Trophoblast cell (in vitro differentiated cells and primary cell): ENCODE measurements around the gene RBM33.

ENCODE experiments used
- DNase-seq, 2 donors: peaks; one replicate each; pipeline ENCODE4 v3.0.0-alpha.2; 2016
- H2AFZ ChIP-seq: 2 replicates; pipeline ENCODE4 v1.6.1; 2013; ENCODE audit warnings: low read length, moderate library complexity, mild to moderate bottlenecking; ENCODE audit not compliant: insufficient read depth, poor library complexity
- H2AK5ac ChIP-seq: 2 replicates; pipeline ENCODE4 v1.6.1; 2013; ENCODE audit warnings: mild to moderate bottlenecking, low read length
- H2BK120ac ChIP-seq: 2 replicates; pipeline ENCODE4 v1.6.1; 2013; ENCODE audit warnings: low read length, mild to moderate bottlenecking, moderate library complexity; ENCODE audit not compliant: insufficient read depth, poor library complexity
- H2BK12ac ChIP-seq: 2 replicates; pipeline ENCODE4 v1.6.1; 2013; ENCODE audit warnings: mild to moderate bottlenecking, low read length, moderate library complexity
- H2BK5ac ChIP-seq: 2 replicates; pipeline ENCODE4 v1.6.1; 2013; ENCODE audit warnings: low read length, low read depth, moderate library complexity, mild to moderate bottlenecking; ENCODE audit not compliant: poor library complexity
- H3K14ac ChIP-seq: 2 replicates; pipeline ENCODE4 v1.6.1; 2013; ENCODE audit warnings: mild to moderate bottlenecking, low read length
- H3K18ac ChIP-seq: 2 replicates; pipeline ENCODE4 v1.6.1; 2013; ENCODE audit warnings: mild to moderate bottlenecking, low read length
- H3K23ac ChIP-seq: 2 replicates; pipeline ENCODE4 v1.6.1; 2013; ENCODE audit warnings: low read length
- H3K27ac ChIP-seq: 2 replicates; pipeline ENCODE4 v1.5.1; 2013; ENCODE audit warnings: low read depth, mild to moderate bottlenecking, inconsistent platforms, low read length, moderate library complexity
- H3K27me3 ChIP-seq: 2 replicates; pipeline ENCODE4 v1.6.1; 2013; ENCODE audit warnings: inconsistent platforms, mild to moderate bottlenecking, low read length, moderate library complexity; ENCODE audit not compliant: insufficient read depth
- H3K36me3 ChIP-seq, 2 experiments: 1 replicate in 1 of 2; 2 replicates in 1 of 2; pipeline ENCODE4 v1.6.1; 2013; ENCODE audit warnings: low read length in 2 of 2, mild to moderate bottlenecking in 2 of 2, moderate library complexity in 1 of 2; ENCODE audit not compliant: insufficient read depth in 2 of 2, control insufficient read depth in 1 of 2
- H3K4ac ChIP-seq: 2 replicates; pipeline ENCODE4 v1.6.1; 2013; ENCODE audit warnings: low read depth, mild to moderate bottlenecking, low read length, moderate library complexity
- H3K4me1 ChIP-seq, 2 experiments: 1 replicate in 1 of 2; 2 replicates in 1 of 2; pipeline ENCODE4 v1.6.1; 2013; ENCODE audit warnings: low read length in 2 of 2, mild to moderate bottlenecking in 2 of 2, moderate library complexity in 1 of 2; ENCODE audit not compliant: insufficient read depth in 2 of 2, control insufficient read depth in 1 of 2
- H3K4me2 ChIP-seq: 2 replicates; pipeline ENCODE4 v1.6.1; 2013; ENCODE audit warnings: inconsistent platforms, mild to moderate bottlenecking, low read length, moderate library complexity
- H3K4me3 ChIP-seq: 2 replicates; pipeline ENCODE4 v1.5.1; 2013; ENCODE audit warnings: mild to moderate bottlenecking, low read depth, low read length, inconsistent platforms
- H3K79me1 ChIP-seq: one replicate; pipeline ENCODE4 v1.6.1; 2013; ENCODE audit warnings: low read length
- H3K79me2 ChIP-seq: 2 replicates; pipeline ENCODE4 v1.6.1; 2013; ENCODE audit warnings: low read length, mild to moderate bottlenecking; ENCODE audit not compliant: control insufficient read depth, insufficient read depth, poor library complexity
- H3K9ac ChIP-seq: 2 replicates; pipeline ENCODE4 v1.6.1; 2013; ENCODE audit warnings: mild to moderate bottlenecking, low read length
- H3K9me3 ChIP-seq: 2 replicates; pipeline ENCODE4 v1.6.1; 2013; ENCODE audit warnings: low read depth, mild to moderate bottlenecking, control low read depth, inconsistent platforms, low read length; ENCODE audit not compliant: insufficient read depth
- H4K12ac ChIP-seq: 2 replicates; pipeline ENCODE4 v1.6.1; 2013; ENCODE audit warnings: low read depth, mild to moderate bottlenecking, low read length, moderate library complexity
- H4K8ac ChIP-seq: 2 replicates; pipeline ENCODE4 v1.6.1; 2013; ENCODE audit warnings: low read depth, mild to moderate bottlenecking, low read length, moderate library complexity
- H4K91ac ChIP-seq: one replicate; pipeline ENCODE4 v1.6.1; 2013; ENCODE audit warnings: low read depth, mild to moderate bottlenecking, low read length, moderate library complexity
- WGBS: extraction: QIAGEN DNeasy Blood & Tissue Kit; methylation state at CpG from one replicate; pipeline ENCODE4 v1.1.7; 2013; ENCODE audit warnings: missing lambda C conversion rate; ENCODE audit not compliant: insufficient read length, insufficient coverage; ENCODE audit errors: extremely low coverage; 5-methylcytosine and 5-hydroxymethylcytosine counted together

Gene RBM33

DNA sequence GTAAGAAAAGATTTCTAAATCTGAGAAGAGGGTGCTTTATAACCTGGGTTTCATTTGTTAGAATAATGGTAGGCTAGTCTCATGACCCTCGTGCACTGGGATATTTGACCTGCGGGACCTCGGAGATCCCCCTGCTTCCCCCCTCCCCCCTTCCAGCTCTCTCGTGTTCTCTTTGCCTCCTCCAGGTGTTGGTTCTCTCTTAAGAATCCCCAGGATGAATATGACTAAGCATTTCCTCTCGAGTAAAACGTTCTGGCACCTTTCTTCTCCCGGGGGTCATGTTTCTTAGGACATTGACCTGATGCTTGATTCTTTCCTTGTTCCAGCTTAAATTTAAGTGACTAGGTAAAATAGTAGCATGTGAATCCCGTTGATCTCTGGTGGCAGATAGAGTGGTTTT, 96.6 kb downstream of the RBM33 start:
- Histone ChIP-seq H2BK120ac (no peak overlapping the region), H3K4me1 (no peaks in the 10 kb centered on the region), H3K4me2 (no peak overlapping the region), H3K23ac (no peak overlapping the region), H3K27ac (no peak overlapping the region), H3K79me2 (no peaks in the 10 kb centered on the region), H3K18ac (no peak overlapping the region), H4K91ac (no peak overlapping the region), H2AFZ (no peak overlapping the region), H3K9ac (no peak overlapping the region), H3K36me3 (peaks cover 28 to 33% of the 10 kb centered on the region in 2 experiments), H3K14ac (no peak overlapping the region), H3K4ac (no peak overlapping the region), H3K9me3 (peaks cover 1% of the 10 kb centered on the region), H2AK5ac (no peak overlapping the region), H3K4me3 (no peak overlapping the region), H3K27me3 (no peaks in the 10 kb centered on the region), H4K12ac (no peak overlapping the region), H2BK12ac (no peak overlapping the region), H4K8ac (no peak overlapping the region), H3K79me1 (no peaks in the 10 kb centered on the region), H2BK5ac (no peak overlapping the region)
- no CpG with 5 or more reads among the region's 8 CpGs for WGBS
- DNase-seq: no peak

DNA sequence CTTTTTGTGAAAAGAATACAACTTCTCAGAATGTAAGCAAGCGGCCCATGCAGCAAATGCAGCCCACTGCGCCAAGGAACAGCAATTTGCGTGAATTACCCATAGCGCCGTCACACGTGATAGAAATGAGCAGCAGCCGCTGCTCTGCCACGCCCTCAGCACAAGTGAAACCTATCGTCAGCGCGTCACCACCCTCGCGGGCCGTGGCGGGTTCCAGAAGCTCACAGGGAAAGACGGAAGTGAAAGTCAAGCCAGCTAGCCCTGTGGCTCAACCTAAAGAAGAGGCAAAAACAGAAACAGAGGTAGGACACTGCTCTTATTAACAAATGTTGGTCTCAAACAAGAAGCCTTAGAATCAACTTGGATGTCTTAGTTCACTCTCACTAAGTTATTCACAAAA, 97.3 kb downstream of the RBM33 start:
- Histone ChIP-seq H3K36me3 (peaks cover 28 to 35% of the 10 kb centered on the region in 2 experiments), H3K4me2 (no peak overlapping the region)
- WGBS: no CpG with 5 or more reads among the region's 16 CpGs

DNA sequence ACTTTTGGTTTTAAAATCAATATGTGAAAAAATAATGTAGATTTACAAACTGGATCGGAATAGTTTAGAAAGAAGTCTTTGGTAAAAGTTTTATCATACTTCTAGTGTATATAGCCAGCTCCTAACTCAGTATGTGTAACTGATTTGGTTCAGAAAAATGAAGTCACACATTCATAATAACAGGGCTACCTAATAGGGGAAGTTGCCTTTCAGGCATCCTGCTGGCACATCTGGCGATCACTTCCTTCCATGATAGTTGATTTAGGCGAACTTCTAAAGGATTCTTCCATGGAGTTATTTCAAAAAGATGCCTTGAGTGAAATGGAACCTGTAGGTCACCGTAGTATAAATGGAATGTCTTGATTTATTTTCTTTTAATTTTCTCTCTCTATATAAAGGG, 98.7 kb downstream of the RBM33 start:
- Histone ChIP-seq H3K9me3 (peaks cover 1% of the 10 kb centered on the region), H2BK5ac (no peak overlapping the region), H3K27ac (no peak overlapping the region)

More for the DNA sequence above, 97.3 kb downstream of the RBM33 start:
- Histone ChIP-seq H3K23ac (no peak overlapping the region), H3K4me3 (no peak overlapping the region), H3K27ac (no peak overlapping the region), H2BK120ac (no peak overlapping the region), H2AFZ (no peak overlapping the region), H4K91ac (no peak overlapping the region), H3K27me3 (no peaks in the 10 kb centered on the region), H3K4ac (no peak overlapping the region), H3K79me1 (no peaks in the 10 kb centered on the region), H4K8ac (no peak overlapping the region), H3K18ac (no peak overlapping the region), H2BK12ac (no peak overlapping the region), H3K4me1 (no peaks in the 10 kb centered on the region), H4K12ac (no peak overlapping the region), H2BK5ac (no peak overlapping the region), H3K79me2 (no peaks in the 10 kb centered on the region), H3K9me3 (peaks cover 1% of the 10 kb centered on the region), H3K9ac (no peak overlapping the region), H3K14ac (no peak overlapping the region), H2AK5ac (no peak overlapping the region)
- no peak for DNase-seq

DNA sequence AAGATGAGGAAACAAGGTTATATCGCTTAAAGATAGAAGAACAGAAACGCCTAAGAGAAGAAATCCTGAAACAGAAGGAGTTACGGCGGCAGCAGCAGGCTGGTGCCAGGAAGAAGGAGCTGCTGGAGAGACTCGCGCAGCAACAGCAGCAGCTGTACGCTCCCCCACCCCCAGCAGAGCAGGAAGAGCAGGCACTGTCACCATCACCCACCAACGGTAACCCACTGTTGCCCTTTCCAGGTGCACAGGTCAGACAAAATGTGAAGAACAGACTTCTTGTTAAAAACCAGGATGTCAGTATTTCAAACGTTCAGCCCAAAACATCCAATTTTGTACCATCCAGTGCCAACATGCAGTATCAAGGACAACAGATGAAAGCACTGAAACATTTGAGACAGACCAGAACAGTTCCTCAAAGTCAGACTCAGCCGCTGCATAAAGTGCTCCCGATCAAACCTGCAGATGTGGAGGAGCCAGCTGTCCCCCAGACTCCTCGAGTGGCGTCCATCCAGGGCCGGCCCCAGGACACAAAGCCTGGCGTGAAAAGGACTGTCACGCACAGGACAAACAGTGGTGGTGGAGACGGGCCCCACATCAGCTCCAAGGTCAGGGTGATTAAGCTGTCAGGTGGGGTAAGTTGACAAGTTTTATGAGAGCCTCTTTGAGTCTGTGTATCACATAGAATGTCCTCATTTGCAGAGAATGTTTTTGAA, 100.7 kb downstream of the RBM33 start:
- Histone ChIP-seq H3K4me2 (no peak overlapping the region), H2BK12ac (no peak overlapping the region), H2AK5ac (no peak overlapping the region), H3K36me3 (peaks cover 20 to 25% of the 10 kb centered on the region in 2 experiments), H3K9me3 (peaks cover 1% of the 10 kb centered on the region), H3K79me2 (no peaks in the 10 kb centered on the region), H3K27ac (no peak overlapping the region), H3K18ac (no peak overlapping the region), H3K14ac (no peak overlapping the region), H4K8ac (no peak overlapping the region), H2AFZ (no peak overlapping the region), H3K4me1 (no peaks in the 10 kb centered on the region), H2BK120ac (no peak overlapping the region), H3K27me3 (no peaks in the 10 kb centered on the region), H4K91ac (no peak overlapping the region), H3K79me1 (no peaks in the 10 kb centered on the region), H3K4me3 (no peak overlapping the region), H3K9ac (no peak overlapping the region), H2BK5ac (no peak overlapping the region), H3K4ac (no peak overlapping the region), H4K12ac (no peak overlapping the region), H3K23ac (no peak overlapping the region)
- DNase-seq: no peak
- WGBS: no CpG with 5 or more reads among the region's 17 CpGs

More for the DNA sequence above, 98.7 kb downstream of the RBM33 start:
- H3K9ac ChIP-seq: no peak overlapping the region
- H3K18ac ChIP-seq: no peak overlapping the region
- H3K4me3 ChIP-seq: no peak overlapping the region
- H2AFZ ChIP-seq: no peak overlapping the region
- H3K79me1 ChIP-seq: no peaks in the 10 kb centered on the region
- H3K4me1 ChIP-seq: no peaks in the 10 kb centered on the region
- H3K23ac ChIP-seq: no peak overlapping the region
- H3K79me2 ChIP-seq: no peaks in the 10 kb centered on the region
- no peak for DNase-seq
- H3K27me3 ChIP-seq: no peaks in the 10 kb centered on the region
- H2BK120ac ChIP-seq: no peak overlapping the region
- no peak overlapping the region for H4K12ac ChIP-seq
- no peak overlapping the region for H4K91ac ChIP-seq
- no peak overlapping the region for H2BK12ac ChIP-seq
- H3K14ac ChIP-seq: no peak overlapping the region
- peaks cover 24 to 31% of the 10 kb centered on the region in 2 experiments for H3K36me3 ChIP-seq
- no peak overlapping the region for H4K8ac ChIP-seq
- H2AK5ac ChIP-seq: no peak overlapping the region
- no CpG with 5 or more reads among the region's 4 CpGs for WGBS
- H3K4me2 ChIP-seq: no peak overlapping the region
- no peak overlapping the region for H3K4ac ChIP-seq
